Measurements from ENCODE around the gene NUDT1. TPM values are rescaled to one million over a fixed set of nuclear protein-coding genes. Genes with fewer than 3 reads are reported as not detected.

Gene NUDT1
- total RNA-seq, 2 donors from 2014 or later, result 56.0 to 84.7 TPM

GRCh38 chr7:2219606-2220005 lies 22.4 kb upstream of the NUDT1 start:
- 87 to 100% methylated on average over 1 to 8 of the region's 8 CpGs for WGBS, 2 experiments (ENCODE audit: insufficient coverage in 1 of 2, insufficient read length in 1 of 2)
- H3K9me3 ChIP-seq (ENCODE audit: control insufficient read depth, low read length), result no peaks in the 10 kb centered on the region
- Mint-ChIP-seq H3K9me3 (no peaks in the 10 kb centered on the region), H3K27me3 (ENCODE audit: insufficient read depth) (no peaks in the 10 kb centered on the region), H3K4me3 (no peak overlapping the region), H3K36me3 (ENCODE audit: low read depth) (peaks cover 66% of the 10 kb centered on the region), H3K27ac (no peak overlapping the region), H3K4me1 (peaks cover 5% of the 10 kb centered on the region)
- no peak overlapping the region for H3K4me3 ChIP-seq (ENCODE audit: low read length)
- no peaks in the 10 kb centered on the region for H3K27me3 ChIP-seq (ENCODE audit: control insufficient read depth, insufficient read depth, low read length, poor library complexity, severe bottlenecking)
- H3K27ac ChIP-seq (ENCODE audit: low read depth, low read length), result no peak overlapping the region
- peaks cover 56% of the 10 kb centered on the region for H3K36me3 ChIP-seq (ENCODE audit: control insufficient read depth, insufficient read depth, low read length)
- no peak for DNase-seq
- TF ChIP-seq CTCF (conservative IDR thresholded peaks at IDR 0.05), result no peak
- H3K9ac ChIP-seq (ENCODE audit: extremely low read depth, low read length, poor library complexity, severe bottlenecking), result no peak overlapping the region
- H3K4me1 ChIP-seq (ENCODE audit: control insufficient read depth, insufficient read depth, low read length), result no peaks in the 10 kb centered on the region

- Mint-ChIP-seq H3K36me3 (ENCODE audit: low read depth) (peaks cover 65% of the 10 kb centered on the region), H3K4me1 (peaks cover 5% of the 10 kb centered on the region), H3K27me3 (ENCODE audit: insufficient read depth) (no peaks in the 10 kb centered on the region), H3K27ac (no peak overlapping the region), H3K9me3 (no peaks in the 10 kb centered on the region), H3K4me3 (no peak overlapping the region)
- Histone ChIP-seq H3K36me3 (ENCODE audit: control insufficient read depth, insufficient read depth, low read length) (peaks cover 57% of the 10 kb centered on the region), H3K27me3 (ENCODE audit: control insufficient read depth, insufficient read depth, low read length, poor library complexity, severe bottlenecking) (no peaks in the 10 kb centered on the region), H3K4me1 (ENCODE audit: control insufficient read depth, insufficient read depth, low read length) (no peaks in the 10 kb centered on the region), H3K4me3 (ENCODE audit: low read length) (no peak overlapping the region), H3K9me3 (ENCODE audit: control insufficient read depth, low read length) (no peaks in the 10 kb centered on the region), H3K9ac (ENCODE audit: extremely low read depth, low read length, poor library complexity, severe bottlenecking) (no peak overlapping the region), H3K27ac (ENCODE audit: low read depth, low read length) (no peak overlapping the region)
- no peak for DNase-seq
- TF ChIP-seq CTCF (conservative IDR thresholded peaks at IDR 0.05), result no peak
- 95 to 97% methylated on average over 12 to 19 of the region's 19 CpGs for WGBS, 2 experiments (ENCODE audit: insufficient coverage in 1 of 2, insufficient read length in 1 of 2)
Observed at GRCh38 chr7:2220030-2220429, 22.0 kb upstream of the NUDT1 start.

- Histone ChIP-seq H3K27ac (ENCODE audit: low read depth, low read length) (no peak overlapping the region), H3K9me3 (ENCODE audit: control insufficient read depth, low read length) (no peaks in the 10 kb centered on the region), H3K4me3 (ENCODE audit: low read length) (no peak overlapping the region), H3K27me3 (ENCODE audit: control insufficient read depth, insufficient read depth, low read length, poor library complexity, severe bottlenecking) (no peaks in the 10 kb centered on the region), H3K9ac (ENCODE audit: extremely low read depth, low read length, poor library complexity, severe bottlenecking) (no peak overlapping the region), H3K4me1 (ENCODE audit: control insufficient read depth, insufficient read depth, low read length) (no peaks in the 10 kb centered on the region), H3K36me3 (ENCODE audit: control insufficient read depth, insufficient read depth, low read length) (peaks cover 58% of the 10 kb centered on the region)
- Mint-ChIP-seq H3K27ac (no peak overlapping the region), H3K4me3 (no peak overlapping the region), H3K36me3 (ENCODE audit: low read depth) (peaks cover 65% of the 10 kb centered on the region), H3K9me3 (no peaks in the 10 kb centered on the region), H3K27me3 (ENCODE audit: insufficient read depth) (no peaks in the 10 kb centered on the region), H3K4me1 (peaks cover 5% of the 10 kb centered on the region)
- WGBS, 2 experiments (ENCODE audit: insufficient coverage in 1 of 2, insufficient read length in 1 of 2), result 94 to 95% methylated on average over 13 to 16 of the region's 16 CpGs
- TF ChIP-seq CTCF (conservative IDR thresholded peaks at IDR 0.05), result no peak
- DNase-seq, result no peak
Observed at GRCh38 chr7:2220506-2220905, 21.5 kb upstream of the NUDT1 start.

All from endodermal cell (in vitro differentiated cells).